ENCODE results near the gene MFAP4. TPM values are rescaled to one million over a fixed set of nuclear protein-coding genes. Genes with fewer than 3 reads are reported as not detected.
A peak's percentile ranks its signal among the peaks of the same experiment; 100 is the strongest.

MFAP4 gene
- total RNA-seq, 1 experiment from 2014 or later, result 1.5 TPM

GRCh38 chr17:19374136-19374535 lies 12.9 kb downstream of the MFAP4 start:
- Histone ChIP-seq H3K79me1 (ENCODE audit: insufficient read depth, low read depth, low read length, poor library complexity, severe bottlenecking) (no peaks in the 10 kb centered on the region), H3K23me2 (ENCODE audit: insufficient read length, low read depth, low read length, poor library complexity, severe bottlenecking) (peaks cover 5% of the 10 kb centered on the region), H3K56ac (ENCODE audit: insufficient read length, low read depth, low read length) (no peak overlapping the region), H3K9ac (ENCODE audit: extremely low read depth, insufficient read length, low read length) (no peak overlapping the region), H3K14ac (ENCODE audit: insufficient read depth, low read length) (no peak overlapping the region), H3K4me1 (ENCODE audit: insufficient read depth, low read length) (peaks cover 2% of the 10 kb centered on the region; the same call in 1 of the 2 replicates), H2BK20ac (ENCODE audit: low read depth, low read length, poor library complexity, severe bottlenecking) (no peak overlapping the region), H3K4me2 (ENCODE audit: insufficient read depth, insufficient read length, low read length) (no peak overlapping the region), H3T11ph (ENCODE audit: low read length) (no peak overlapping the region), H3K27me3 (ENCODE audit: insufficient read depth, low read length) (no peaks in the 10 kb centered on the region), H2AFZ (ENCODE audit: low read length) (no peak overlapping the region), H4K8ac (replicated peaks; ENCODE audit: insufficient read length, low read depth, low read length) (no peak overlapping the region), H2BK120ac (ENCODE audit: low read depth, low read length, poor library complexity, severe bottlenecking) (no peak overlapping the region), H2BK5ac (ENCODE audit: insufficient read length, low read length) (no peak overlapping the region), H3K23ac (ENCODE audit: insufficient read length, low read depth, low read length) (no peak overlapping the region), H3K9me3 (ENCODE audit: control insufficient read depth, low read depth, low read length) (no peaks in the 10 kb centered on the region), H4K5ac (ENCODE audit: insufficient read length, low read depth, low read length) (no peak overlapping the region), H2BK12ac (ENCODE audit: insufficient read length, low read depth, low read length) (no peak overlapping the region), H4K91ac (ENCODE audit: insufficient read length, low read depth, low read length) (no peak overlapping the region), H2AK5ac (ENCODE audit: insufficient read length, low read length) (no peak overlapping the region), H2BK15ac (ENCODE audit: low read depth, low read length) (no peak overlapping the region), H3K79me2 (ENCODE audit: insufficient read depth, low read length) (no peaks in the 10 kb centered on the region; the same call in 1 of the 2 replicates), H3K4ac (ENCODE audit: low read depth, low read length) (no peak overlapping the region), H4K20me1 (ENCODE audit: control insufficient read depth, insufficient read depth, insufficient read length) (no peaks in the 10 kb centered on the region), H3K27ac (ENCODE audit: insufficient read length, low read depth, low read length) (no peak overlapping the region), H3K18ac (ENCODE audit: insufficient read length, low read depth, low read length) (no peak overlapping the region)
- no peaks in the 10 kb centered on the region for H3K9me3 Mint-ChIP-seq
- H3K4me1 Mint-ChIP-seq, result peaks cover 5 to 23% of the 10 kb centered on the region in 2 experiments
- H3K27me3 Mint-ChIP-seq (ENCODE audit: low read depth), result no peaks in the 10 kb centered on the region
- no CpG with 5 or more reads among the region's 5 CpGs for WGBS (ENCODE audit: extremely low coverage, insufficient read length, low lambda C conversion rate)
- H3K4me3 Mint-ChIP-seq, result peak overlapping the region in 1 of 2 experiments; percentile 55; a peak in 1 of 5 replicates
- peaks cover 0 to 11% (median 9%) of the 10 kb centered on the region in 3 experiments; a peak in 5 of 7 replicates for H3K36me3 Mint-ChIP-seq (ENCODE audit: insufficient read depth in 1 of 3, low read depth in 3 of 3)
- H3K27ac Mint-ChIP-seq, result no peak overlapping the region; a peak in 2 of 7 replicates
- no peak for TF ChIP-seq CTCF (conservative IDR thresholded peaks at IDR 0.05)
- DNase-seq, result no peak

All from H9 (cell line).